HG03060 (cell line): Measurements from ENCODE around the gene CCDC174.
"Not testable (repeated sequence)": the region's sequence is repeated elsewhere in the genome, so short reads cannot be mapped to it uniquely, and the experiment has no call there.

ENCODE experiments used
- ATAC-seq: cut with Tn5 transposase; IDR thresholded peaks from one replicate; pipeline ENCODE4 v1.9.1; 2021; ENCODE audit warnings: low read depth, moderate number of reproducible peaks; ENCODE audit not compliant: unreplicated experiment

Gene CCDC174

GRCh38 chr3:14647976-14648955 is 3.3 kb upstream of the CCDC174 start:
- no peak for ATAC-seq

DNA sequence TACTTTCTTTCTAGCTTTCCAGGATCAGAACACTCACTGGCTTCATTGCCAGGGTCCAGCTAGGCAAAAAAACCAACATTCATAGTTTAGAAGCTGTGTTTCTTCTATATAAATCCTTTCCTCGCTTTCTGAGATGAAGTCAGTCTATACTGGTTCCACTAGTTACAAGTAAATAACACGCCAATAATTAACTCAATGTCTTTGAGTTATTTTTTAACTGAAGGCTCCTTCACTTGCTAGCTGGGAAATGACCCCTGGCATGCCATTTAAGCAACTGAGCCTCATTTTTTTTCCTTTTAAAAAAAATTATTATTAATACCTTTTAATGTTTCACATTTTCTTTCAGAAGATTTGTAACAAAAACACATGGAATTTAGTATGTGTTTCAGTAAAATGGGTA is 2.1 kb upstream of the CCDC174 start:
- ATAC-seq = no peak

DNA sequence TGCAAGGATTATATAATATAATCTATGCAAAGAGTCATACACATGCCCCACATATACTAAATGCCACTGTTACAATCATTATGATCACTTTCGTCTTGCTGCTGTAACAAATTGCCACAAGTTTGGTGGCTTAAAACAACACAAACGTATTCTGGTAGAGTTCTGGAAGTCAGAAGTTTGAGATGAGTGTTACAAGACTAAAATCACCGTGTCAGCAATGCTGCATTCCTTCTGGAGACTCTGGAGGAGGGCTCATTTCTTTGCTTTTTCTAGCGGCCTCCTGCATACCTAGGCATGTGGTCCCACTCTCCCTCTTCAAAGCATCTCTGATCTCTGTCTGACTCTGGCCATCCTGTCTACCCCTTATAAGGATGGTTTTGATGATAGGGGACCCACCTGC is 1.4 kb upstream of the CCDC174 start:
- no peak for ATAC-seq

DNA sequence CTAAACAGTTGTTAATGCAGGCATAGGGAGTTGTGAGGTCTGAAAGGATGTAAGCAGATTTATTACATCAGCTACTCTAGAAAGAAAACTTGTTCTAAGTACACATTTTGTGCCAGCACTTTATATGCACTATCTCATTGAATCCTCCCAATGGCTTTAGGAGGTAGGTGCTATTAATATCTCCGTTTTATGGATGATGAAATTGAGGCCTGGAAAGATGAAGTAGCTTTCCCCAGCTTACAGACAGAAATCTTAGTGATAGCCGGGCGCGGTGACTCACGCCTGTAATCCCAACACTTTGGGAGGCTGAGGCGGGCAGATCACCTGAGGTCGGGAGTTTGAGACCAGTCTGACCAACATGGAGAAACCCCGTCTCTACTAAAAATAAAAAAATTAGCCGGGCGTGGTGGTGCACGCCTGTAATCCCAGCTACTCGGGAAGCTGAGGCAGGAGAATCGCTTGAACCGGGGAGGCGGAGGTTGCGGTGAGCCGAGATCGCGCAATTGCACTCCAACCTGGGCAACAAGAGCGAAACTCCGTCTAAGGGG is 872 bp downstream of the CCDC174 start:
- not testable (repeated sequence) for ATAC-seq

GRCh38 chr3:14657579-14657978 is 6.0 kb downstream of the CCDC174 start:
- no peak for ATAC-seq

DNA sequence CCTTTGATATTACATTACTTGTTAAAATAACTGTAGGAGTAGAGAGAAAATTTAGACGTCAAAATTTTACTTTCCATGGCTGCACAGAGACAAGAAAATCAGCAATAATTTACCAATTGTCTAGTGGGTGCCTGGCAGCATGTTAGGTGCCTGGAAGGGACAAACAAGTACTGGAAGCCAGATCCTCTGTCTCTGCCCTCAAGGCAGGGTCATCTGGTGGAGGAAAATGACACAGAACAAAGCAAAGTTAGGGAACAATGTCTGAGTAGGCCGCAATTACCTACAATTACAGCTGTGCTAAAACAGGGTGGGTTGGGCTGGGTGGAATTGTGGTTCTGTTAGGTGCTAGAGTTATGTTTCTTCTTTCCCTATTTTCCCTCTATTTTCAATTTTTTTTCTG is 7.4 kb downstream of the CCDC174 start:
- no peak for ATAC-seq

DNA sequence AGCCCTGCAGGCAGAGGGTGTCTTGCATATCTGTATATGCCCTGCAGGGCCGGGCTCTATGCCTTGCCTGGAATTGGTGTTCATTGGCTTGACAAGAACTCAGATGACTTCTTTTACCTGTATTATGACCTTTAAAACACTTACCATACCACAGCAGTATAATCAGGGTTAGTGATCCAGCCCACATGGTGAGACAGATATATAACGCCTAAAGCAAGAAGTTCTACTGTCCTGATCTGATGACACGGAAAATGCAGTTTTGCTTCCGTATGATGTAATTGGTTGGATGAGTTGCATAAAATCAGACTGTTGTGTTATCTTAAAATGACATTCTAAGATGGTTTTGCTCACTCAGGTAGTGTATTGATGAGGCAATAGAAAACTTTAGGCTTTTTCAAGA is 9.4 kb downstream of the CCDC174 start:
- no peak for ATAC-seq

DNA sequence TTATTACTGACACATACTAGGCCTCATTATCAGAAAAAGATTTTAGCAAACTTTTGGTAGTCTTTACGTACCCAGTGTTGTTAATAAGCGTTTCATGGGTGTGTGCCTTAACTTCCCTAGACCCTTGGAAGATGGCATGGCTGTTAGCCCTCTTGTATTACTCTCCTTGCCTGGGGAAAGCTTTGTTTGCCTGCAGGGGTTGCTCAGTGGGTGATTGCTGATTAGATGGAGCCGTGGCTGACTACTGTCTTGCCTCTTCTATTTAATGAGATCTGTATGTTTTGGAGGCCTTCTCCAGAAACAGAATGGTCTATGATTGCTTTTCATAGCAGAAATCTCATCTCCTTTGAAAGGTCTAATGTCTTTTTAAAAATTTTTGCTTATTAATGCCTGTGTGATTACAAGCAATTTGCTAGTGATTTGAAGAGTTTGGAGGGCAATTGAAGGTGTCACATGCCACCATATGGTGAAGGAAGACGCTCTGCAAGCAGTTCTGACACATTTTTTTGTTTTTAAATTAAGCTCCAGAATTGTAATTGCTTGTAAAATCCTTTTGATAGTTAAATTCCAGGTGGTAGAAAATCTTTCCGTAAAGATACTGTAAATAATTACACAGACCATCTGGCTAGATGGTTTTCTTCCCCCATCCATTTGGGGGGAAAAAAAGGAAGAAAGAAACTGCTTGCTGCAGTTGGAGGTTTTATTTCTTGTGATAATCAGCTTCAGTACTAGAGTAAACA is 12.0 kb downstream of the CCDC174 start:
- no peak for ATAC-seq

DNA sequence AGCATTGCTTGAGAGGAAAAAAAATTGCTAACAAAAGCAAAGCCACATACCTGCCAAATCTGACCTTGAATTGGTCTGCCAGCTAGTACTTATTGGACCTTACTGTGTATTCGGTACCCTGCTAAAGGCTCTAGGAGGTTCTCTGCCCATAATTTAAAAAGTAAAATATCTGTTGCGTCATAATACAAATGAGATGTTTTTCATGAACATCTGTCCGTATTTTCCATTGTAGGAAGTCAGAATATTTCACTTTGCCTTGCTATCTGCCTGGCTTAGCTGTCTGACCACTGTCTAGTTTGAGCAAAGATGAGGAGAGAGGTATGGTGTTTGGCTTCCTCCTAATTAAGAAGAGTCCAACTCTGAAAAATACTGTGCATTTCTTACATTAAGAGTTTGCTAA is 12.6 kb downstream of the CCDC174 start:
- ATAC-seq = no peak

- no peak for ATAC-seq
These were observed 21.0 kb downstream of the CCDC174 start for GRCh38 chr3:14672588-14672987.

- no peak for ATAC-seq
These were observed 23.3 kb downstream of the CCDC174 start, which contains the start of gene C3orf20 for GRCh38 chr3:14674841-14675240. Gene C3orf20 (plus strand): TSS chr3:14675141. CDS start chr3:14682714, 7,573 bp downstream.

DNA sequence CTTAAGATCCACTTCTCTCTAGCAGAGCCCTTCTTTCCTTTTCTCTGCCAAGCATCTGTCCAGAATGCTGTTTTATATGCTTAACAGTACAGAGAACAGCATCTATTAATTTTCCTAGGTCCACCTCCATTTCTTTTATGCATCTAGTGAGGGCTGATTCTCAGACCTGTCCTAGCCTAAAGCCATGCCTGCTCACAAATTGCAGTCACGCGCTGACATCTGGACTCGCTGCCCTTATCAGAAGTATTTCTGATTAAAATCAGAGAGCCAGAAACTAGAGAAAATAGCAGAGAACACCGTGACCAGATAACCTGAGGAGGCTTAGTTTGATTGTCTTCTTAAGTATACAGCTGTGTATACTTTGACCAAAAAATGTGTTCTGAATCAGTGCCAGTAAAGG is 25.3 kb downstream of the CCDC174 start:
- ATAC-seq = no peak

- ATAC-seq = no peak
These were observed 26.5 kb downstream of the CCDC174 start for GRCh38 chr3:14678015-14678503.

DNA sequence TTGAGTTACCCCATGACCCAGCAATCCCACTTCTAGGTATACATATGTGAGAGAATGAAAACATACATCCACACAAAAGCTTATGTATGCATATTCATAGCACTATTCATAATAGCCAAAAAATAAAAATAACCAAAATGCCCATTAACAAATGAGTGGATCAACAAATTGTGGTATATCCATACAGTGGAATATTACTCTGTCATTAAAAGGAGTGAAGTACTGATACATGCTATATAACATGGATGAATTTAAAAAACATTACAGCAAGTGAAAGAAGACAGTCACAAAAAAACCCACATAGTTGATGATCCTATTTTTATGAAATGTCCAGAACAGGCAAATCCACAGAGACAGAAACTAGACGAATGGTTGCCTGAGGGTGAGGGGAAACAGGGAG is 28.6 kb downstream of the CCDC174 start:
- no peak for ATAC-seq

DNA sequence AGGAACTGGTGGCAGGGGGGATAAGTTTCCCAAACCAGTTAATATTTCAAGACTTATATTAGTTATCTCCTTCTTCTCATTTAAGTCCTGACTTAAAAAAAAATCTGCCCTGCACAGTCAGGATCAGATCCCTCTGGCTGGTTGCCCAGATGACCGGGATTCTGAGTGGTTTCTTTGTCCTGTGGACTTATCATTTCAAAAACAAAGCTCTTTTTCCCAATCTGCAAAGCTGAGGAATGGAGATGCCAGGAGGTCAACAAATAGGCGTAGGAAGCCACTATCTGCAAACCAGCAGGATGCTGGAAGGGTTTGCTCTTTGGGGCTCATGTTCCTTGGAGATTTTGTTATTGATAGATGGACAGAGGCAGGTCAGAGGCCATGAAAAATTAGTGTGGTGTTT is 29.2 kb downstream of the CCDC174 start:
- ATAC-seq = no peak

DNA sequence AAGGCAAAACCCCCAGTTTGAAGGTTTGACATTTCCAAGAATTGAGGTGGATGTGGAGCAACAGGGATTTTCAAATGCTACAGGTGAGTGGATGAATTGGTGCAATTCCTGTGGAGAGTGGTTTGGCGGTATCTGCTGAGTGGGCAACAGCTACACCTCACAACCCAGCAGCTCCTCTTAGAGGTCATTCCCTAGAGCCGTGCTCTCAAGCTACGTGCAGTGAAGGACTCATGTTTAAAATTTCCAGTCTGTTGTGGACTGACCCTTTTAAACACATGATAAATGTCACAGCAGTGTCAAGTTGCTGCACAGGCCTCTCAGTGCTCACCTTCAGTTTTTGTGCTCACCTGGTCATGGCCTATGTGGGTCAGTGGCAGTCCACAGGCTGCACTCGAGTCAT is 32.9 kb downstream of the CCDC174 start:
- no peak for ATAC-seq

- no peak for ATAC-seq
These were observed 33.6 kb downstream of the CCDC174 start for GRCh38 chr3:14685179-14685578.

GRCh38 chr3:14687360-14687759 is 35.8 kb downstream of the CCDC174 start:
- ATAC-seq = no peak

DNA sequence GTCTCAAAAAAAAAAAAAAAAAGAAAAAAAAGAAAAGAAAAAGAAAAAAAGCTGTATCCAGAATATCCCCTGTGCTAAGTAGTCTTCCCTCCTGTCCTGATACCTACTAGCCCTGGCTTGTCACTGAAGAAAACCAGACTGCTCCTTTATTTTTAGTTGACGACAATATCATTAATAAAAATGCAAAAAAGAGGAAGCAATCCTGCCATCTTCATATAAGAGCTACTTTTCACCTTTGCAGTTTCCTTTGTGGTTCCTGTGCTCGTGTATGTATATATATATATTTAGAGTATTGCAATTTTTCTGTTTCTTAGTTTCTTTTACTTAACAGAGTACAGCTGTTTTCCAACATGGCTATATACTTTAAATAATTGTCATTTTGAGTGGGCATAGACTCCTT is 37.0 kb downstream of the CCDC174 start:
- ATAC-seq = no peak

DNA sequence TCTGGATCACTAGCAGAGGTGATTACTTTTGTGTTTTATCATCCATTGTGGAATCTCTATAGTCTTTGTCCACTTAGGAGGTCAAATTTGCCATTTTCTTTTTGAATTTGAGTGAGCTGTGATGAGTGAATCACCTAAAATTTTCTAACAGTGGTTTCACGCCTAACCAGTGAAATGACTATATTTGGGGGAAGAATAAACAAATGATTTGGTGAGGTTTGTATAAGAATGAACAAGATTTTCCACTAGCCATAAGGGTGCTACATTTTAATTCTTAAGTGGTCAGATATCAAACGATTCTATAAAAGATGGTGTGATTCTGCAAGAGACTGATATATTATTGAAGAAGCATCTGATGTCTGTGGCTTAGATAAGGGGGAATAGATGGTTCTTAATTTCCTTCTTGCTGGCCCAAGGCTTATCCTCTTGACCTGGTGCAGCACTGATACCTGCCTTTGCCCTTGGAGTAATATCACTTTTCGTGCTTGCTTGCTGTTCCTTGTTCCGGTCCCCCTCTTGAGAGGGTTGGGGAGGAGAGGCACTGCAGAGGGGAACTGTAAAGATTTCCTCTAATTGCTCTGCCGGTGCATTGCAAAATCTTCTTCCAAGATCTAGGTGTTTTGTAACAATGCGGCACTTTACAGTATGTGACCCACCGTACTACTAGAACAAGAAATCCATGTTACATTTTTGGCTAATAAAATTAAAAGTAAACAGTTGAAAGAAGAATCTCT is 37.9 kb downstream of the CCDC174 start:
- ATAC-seq = no peak
